Neural cell (in vitro differentiated cells): ENCODE results near the gene BCO1. TPM values are rescaled to one million over a fixed set of nuclear protein-coding genes. Genes with fewer than 3 reads are reported as not detected.
"Not testable (repeated sequence)": the region's sequence is repeated elsewhere in the genome, so short reads cannot be mapped to it uniquely, and the experiment has no call there.

ENCODE experiments used
- H2AFZ ChIP-seq: fragments of 200-600, 300-800 bp; sonication (generic), shearing (Covaris generic); 2 replicates; pipeline ENCODE4 v1.6.0; 2014; ENCODE audit warnings: low read depth, mild to moderate bottlenecking, antibody characterized with exemption, low read length, moderate library complexity
- H3F3A ChIP-seq: fragments of 200-600 bp; shearing (Covaris generic); 2 replicates; pipeline ENCODE4 v1.6.1; 2016; ENCODE audit warnings: mild to moderate bottlenecking, moderate library complexity, mixed read lengths, antibody characterized with exemption, low read length; ENCODE audit not compliant: insufficient read depth, poor library complexity, severe bottlenecking
- H3K27ac ChIP-seq: fragments of 200-600, 300-800 bp; sonication (generic), shearing (Covaris generic); 2 replicates; pipeline ENCODE4 v1.5.1; 2014; ENCODE audit warnings: mild to moderate bottlenecking, low read length, moderate library complexity
- H3K27me3 ChIP-seq: fragments of 300-800, 200-600 bp; sonication (generic), shearing (Covaris generic); 2 replicates; pipeline ENCODE4 v1.6.0; 2014; ENCODE audit warnings: mild to moderate bottlenecking, low read depth, low read length, moderate library complexity; ENCODE audit not compliant: insufficient read depth
- H3K36me3 ChIP-seq: fragments of 300-800, 200-600 bp; sonication (generic), shearing (Covaris generic); 2 replicates; pipeline ENCODE4 v1.5.1; 2014; ENCODE audit warnings: mild to moderate bottlenecking, antibody characterized with exemption, low read length, moderate library complexity; ENCODE audit not compliant: insufficient read depth
- H3K4me2 ChIP-seq: fragments of 300-800, 200-600 bp; sonication (generic), shearing (Covaris generic); 2 replicates; pipeline ENCODE4 v1.6.0; 2014; ENCODE audit warnings: mild to moderate bottlenecking, low read length
- H3K4me3 ChIP-seq: fragments of 300-800, 200-600 bp; sonication (generic), shearing (Covaris generic); 2 replicates; pipeline ENCODE4 v1.5.1; 2014; ENCODE audit warnings: mild to moderate bottlenecking, low read length, moderate library complexity
- H3K79me2 ChIP-seq: fragments of 200-600 bp; shearing (Covaris generic); replicated peaks from 2 replicates; pipeline ENCODE4 v1.6.0; 2014; ENCODE audit warnings: mild to moderate bottlenecking, low read length, moderate library complexity; ENCODE audit not compliant: insufficient read depth
- H3K9ac ChIP-seq: fragments of 300-800, 200-600 bp; sonication (generic), shearing (Covaris generic); 2 replicates; pipeline ENCODE4 v1.6.1; 2016; ENCODE audit warnings: mild to moderate bottlenecking, low read length, mixed read lengths
- H3K9me2 ChIP-seq: fragments of 200-600 bp; shearing (Covaris generic); 2 replicates; pipeline ENCODE4 v1.6.1; 2016; ENCODE audit warnings: mild to moderate bottlenecking, low read length, mixed read lengths; ENCODE audit not compliant: insufficient read depth
- H3K9me3 ChIP-seq: fragments of 200-600, 300-800 bp; sonication (generic), shearing (Covaris generic); 2 replicates; pipeline ENCODE4 v1.6.1; 2016; ENCODE audit warnings: mild to moderate bottlenecking, mixed run types, low read length, moderate library complexity, mixed read lengths
- H4K20me1 ChIP-seq: fragments of 200-600 bp; shearing (Covaris generic); 2 replicates; pipeline ENCODE4 v1.6.1; 2016; ENCODE audit warnings: mild to moderate bottlenecking, mixed run types; ENCODE audit not compliant: insufficient read depth
- EP300 ChIP-seq: fragments of 450-650 bp; conservative IDR thresholded peaks from 2 replicates; pipeline ENCODE4 v1.6.1; 2014; ENCODE audit warnings: antibody characterized with exemption, mild to moderate bottlenecking, moderate library complexity; ENCODE audit not compliant: poor library complexity, severe bottlenecking
- EZH2 ChIP-seq: fragments of 200-600, 300-800 bp; shearing (Covaris generic), sonication (generic); IDR thresholded peaks from 2 replicates; pipeline ENCODE4 v1.6.1; 2014; ENCODE audit warnings: antibody characterized with exemption, low read length, borderline replicate concordance, mild to moderate bottlenecking; ENCODE audit not compliant: insufficient read depth, poor library complexity, severe bottlenecking
- MXI1 ChIP-seq: fragments of 450-650 bp; conservative IDR thresholded peaks from 2 replicates; pipeline ENCODE4 v1.6.1; 2014; ENCODE audit warnings: antibody characterized with exemption, mild to moderate bottlenecking; ENCODE audit not compliant: poor library complexity, severe bottlenecking
- POLR2AphosphoS5 ChIP-seq: IDR thresholded peaks from 2 replicates; pipeline ENCODE4 v1.6.1; 2012
- RAD21 ChIP-seq: fragments of 450-650 bp; conservative IDR thresholded peaks from 2 replicates; pipeline ENCODE4 v1.6.1; 2014; ENCODE audit warnings: antibody characterized with exemption, mild to moderate bottlenecking, moderate library complexity
- SMC3 ChIP-seq: fragments of 450-650 bp; conservative IDR thresholded peaks from 2 replicates; pipeline ENCODE4 v1.6.1; 2014; ENCODE audit warnings: antibody characterized with exemption, mild to moderate bottlenecking, moderate library complexity; ENCODE audit not compliant: poor library complexity
- TAF1 ChIP-seq: IDR thresholded peaks from 2 replicates; pipeline ENCODE4 v1.6.1; 2012; ENCODE audit warnings: low read depth
- polyA plus RNA-seq: library from polyadenylated mRNA; depleted of rRNA; stranded (reverse); fragments of >200 nt; gene quantifications from 2 replicates; pipeline ENCODE4 v1.2.3, GENCODE V29; 2014
- TF ChIP-seq, protein P1 (sequence below): fragments of 450-650 bp; IDR thresholded peaks from 2 replicates; pipeline ENCODE4 v1.5.1; 2014; ENCODE audit warnings: antibody characterized with exemption, mild to moderate bottlenecking, moderate library complexity; ENCODE audit not compliant: poor library complexity, severe bottlenecking
- TF ChIP-seq, protein P2 (sequence below): IDR thresholded peaks from 2 replicates; pipeline ENCODE4 v1.6.1; 2012; ENCODE audit warnings: borderline replicate concordance

The BCO1 gene
- polyA plus RNA-seq, 1 donor from 2014 or later = not detected

DNA sequence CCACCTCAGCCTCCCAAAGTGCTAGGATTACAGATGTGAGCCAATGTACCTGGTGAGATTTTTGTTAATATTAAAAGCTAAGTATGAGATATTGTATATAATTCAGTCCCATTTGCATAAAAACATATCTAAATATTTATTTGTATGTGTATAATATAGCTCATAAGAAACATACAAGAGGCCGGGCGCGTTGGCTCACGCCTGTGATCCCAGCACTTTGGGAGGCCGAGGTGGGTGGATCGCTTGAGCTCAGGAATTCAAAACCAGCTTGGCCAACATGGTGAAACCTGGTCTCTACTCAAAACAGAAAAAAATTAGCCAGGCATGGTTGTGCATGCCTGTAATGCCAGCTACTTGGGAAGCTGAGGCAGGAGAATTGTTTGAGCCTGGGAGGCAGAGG, 16.8 kb upstream of the BCO1 start:
- Histone ChIP-seq H4K20me1 (no peaks in the 10 kb centered on the region), H3F3A (no peaks in the 10 kb centered on the region), H2AFZ (no peak overlapping the region), H3K9me3 (no peaks in the 10 kb centered on the region), H3K9me2 (no peaks in the 10 kb centered on the region), H3K36me3 (no peaks in the 10 kb centered on the region), H3K4me3 (no peak overlapping the region), H3K27ac (no peak overlapping the region), H3K79me2 (no peaks in the 10 kb centered on the region), H3K9ac (no peak overlapping the region), H3K27me3 (no peaks in the 10 kb centered on the region), H3K4me2 (no peak overlapping the region)
- no peak for TF ChIP-seq SMC3
- TF ChIP-seq, protein P1, sequence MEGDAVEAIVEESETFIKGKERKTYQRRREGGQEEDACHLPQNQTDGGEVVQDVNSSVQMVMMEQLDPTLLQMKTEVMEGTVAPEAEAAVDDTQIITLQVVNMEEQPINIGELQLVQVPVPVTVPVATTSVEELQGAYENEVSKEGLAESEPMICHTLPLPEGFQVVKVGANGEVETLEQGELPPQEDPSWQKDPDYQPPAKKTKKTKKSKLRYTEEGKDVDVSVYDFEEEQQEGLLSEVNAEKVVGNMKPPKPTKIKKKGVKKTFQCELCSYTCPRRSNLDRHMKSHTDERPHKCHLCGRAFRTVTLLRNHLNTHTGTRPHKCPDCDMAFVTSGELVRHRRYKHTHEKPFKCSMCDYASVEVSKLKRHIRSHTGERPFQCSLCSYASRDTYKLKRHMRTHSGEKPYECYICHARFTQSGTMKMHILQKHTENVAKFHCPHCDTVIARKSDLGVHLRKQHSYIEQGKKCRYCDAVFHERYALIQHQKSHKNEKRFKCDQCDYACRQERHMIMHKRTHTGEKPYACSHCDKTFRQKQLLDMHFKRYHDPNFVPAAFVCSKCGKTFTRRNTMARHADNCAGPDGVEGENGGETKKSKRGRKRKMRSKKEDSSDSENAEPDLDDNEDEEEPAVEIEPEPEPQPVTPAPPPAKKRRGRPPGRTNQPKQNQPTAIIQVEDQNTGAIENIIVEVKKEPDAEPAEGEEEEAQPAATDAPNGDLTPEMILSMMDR = no peak
- no peak for TF ChIP-seq POLR2AphosphoS5
- no peak for TF ChIP-seq TAF1
- no peak for TF ChIP-seq RAD21
- TF ChIP-seq EZH2 = no peak
- no peak for TF ChIP-seq EP300
- TF ChIP-seq, protein P2, sequence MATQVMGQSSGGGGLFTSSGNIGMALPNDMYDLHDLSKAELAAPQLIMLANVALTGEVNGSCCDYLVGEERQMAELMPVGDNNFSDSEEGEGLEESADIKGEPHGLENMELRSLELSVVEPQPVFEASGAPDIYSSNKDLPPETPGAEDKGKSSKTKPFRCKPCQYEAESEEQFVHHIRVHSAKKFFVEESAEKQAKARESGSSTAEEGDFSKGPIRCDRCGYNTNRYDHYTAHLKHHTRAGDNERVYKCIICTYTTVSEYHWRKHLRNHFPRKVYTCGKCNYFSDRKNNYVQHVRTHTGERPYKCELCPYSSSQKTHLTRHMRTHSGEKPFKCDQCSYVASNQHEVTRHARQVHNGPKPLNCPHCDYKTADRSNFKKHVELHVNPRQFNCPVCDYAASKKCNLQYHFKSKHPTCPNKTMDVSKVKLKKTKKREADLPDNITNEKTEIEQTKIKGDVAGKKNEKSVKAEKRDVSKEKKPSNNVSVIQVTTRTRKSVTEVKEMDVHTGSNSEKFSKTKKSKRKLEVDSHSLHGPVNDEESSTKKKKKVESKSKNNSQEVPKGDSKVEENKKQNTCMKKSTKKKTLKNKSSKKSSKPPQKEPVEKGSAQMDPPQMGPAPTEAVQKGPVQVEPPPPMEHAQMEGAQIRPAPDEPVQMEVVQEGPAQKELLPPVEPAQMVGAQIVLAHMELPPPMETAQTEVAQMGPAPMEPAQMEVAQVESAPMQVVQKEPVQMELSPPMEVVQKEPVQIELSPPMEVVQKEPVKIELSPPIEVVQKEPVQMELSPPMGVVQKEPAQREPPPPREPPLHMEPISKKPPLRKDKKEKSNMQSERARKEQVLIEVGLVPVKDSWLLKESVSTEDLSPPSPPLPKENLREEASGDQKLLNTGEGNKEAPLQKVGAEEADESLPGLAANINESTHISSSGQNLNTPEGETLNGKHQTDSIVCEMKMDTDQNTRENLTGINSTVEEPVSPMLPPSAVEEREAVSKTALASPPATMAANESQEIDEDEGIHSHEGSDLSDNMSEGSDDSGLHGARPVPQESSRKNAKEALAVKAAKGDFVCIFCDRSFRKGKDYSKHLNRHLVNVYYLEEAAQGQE = no peak
- TF ChIP-seq MXI1 = no peak

DNA sequence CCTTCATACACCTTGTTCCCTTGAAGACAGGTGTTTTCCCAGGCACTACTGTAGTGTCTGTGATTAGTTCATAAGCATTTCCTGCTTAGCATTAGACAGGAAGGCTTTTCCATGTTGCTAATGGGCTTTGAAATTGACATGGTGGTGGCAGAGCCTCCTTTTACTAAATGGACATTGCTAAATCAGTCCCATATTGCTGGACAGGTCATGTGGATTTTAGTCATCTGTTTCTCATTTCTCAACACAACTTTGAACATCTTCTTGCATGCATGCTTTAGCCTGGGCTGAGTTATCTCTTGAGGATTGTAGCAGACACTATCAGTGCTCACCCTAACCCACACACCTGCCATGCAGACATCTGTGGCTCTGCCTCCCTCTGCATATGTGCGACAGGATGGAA, 13.7 kb upstream of the BCO1 start:
- TF ChIP-seq POLR2AphosphoS5 = no peak
- TF ChIP-seq, protein P1 = no peak
- TF ChIP-seq, protein P2 = no peak
- TF ChIP-seq RAD21 = no peak
- TF ChIP-seq EP300 = no peak
- TF ChIP-seq MXI1 = no peak
- no peak for TF ChIP-seq TAF1
- no peak for TF ChIP-seq SMC3
- H3K27me3 ChIP-seq = no peaks in the 10 kb centered on the region
- no peaks in the 10 kb centered on the region for H3K9me3 ChIP-seq
- no peak overlapping the region for H3K4me2 ChIP-seq
- no peaks in the 10 kb centered on the region for H3K79me2 ChIP-seq
- H3K9me2 ChIP-seq = no peaks in the 10 kb centered on the region
- H3K9ac ChIP-seq = no peak overlapping the region
- H3K4me3 ChIP-seq = no peak overlapping the region
- H3K36me3 ChIP-seq = no peaks in the 10 kb centered on the region
- H2AFZ ChIP-seq = no peak overlapping the region
- no peaks in the 10 kb centered on the region for H4K20me1 ChIP-seq
- no peaks in the 10 kb centered on the region for H3F3A ChIP-seq
- no peak overlapping the region for H3K27ac ChIP-seq

DNA sequence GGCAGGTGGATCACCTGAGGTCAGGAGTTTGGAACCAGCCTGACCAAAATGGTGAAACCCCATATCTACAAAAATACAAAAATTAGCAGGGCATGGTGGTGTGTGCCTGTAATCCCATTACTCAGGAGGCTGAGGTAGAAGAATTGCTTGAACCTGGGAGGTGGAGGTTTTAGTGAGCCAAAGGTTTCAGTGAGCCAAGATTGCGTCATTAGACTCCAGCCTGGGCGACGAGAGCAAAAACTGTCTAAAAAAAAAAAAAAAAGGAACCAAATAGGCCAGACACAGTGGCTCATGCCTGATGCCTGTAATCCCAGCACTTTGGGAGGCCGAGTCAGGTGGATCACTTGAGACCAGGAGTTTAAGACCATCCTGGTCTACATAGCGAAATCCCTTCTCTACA, 12.8 kb upstream of the BCO1 start:
- H3K9ac ChIP-seq, H3F3A ChIP-seq, H3K79me2 ChIP-seq, H3K9me3 ChIP-seq, H3K36me3 ChIP-seq, H3K27ac ChIP-seq, H3K9me2 ChIP-seq, H3K4me3 ChIP-seq, H2AFZ ChIP-seq, H3K4me2 ChIP-seq, H3K27me3 ChIP-seq, H4K20me1 ChIP-seq: not testable (repeated sequence)
